ENCODE measurements around the gene INHA. TPM values are rescaled to one million over a fixed set of nuclear protein-coding genes. Genes with fewer than 3 reads are reported as not detected.

INHA gene
- total RNA-seq, 2 experiments from 2014 or later = not detected

DNA sequence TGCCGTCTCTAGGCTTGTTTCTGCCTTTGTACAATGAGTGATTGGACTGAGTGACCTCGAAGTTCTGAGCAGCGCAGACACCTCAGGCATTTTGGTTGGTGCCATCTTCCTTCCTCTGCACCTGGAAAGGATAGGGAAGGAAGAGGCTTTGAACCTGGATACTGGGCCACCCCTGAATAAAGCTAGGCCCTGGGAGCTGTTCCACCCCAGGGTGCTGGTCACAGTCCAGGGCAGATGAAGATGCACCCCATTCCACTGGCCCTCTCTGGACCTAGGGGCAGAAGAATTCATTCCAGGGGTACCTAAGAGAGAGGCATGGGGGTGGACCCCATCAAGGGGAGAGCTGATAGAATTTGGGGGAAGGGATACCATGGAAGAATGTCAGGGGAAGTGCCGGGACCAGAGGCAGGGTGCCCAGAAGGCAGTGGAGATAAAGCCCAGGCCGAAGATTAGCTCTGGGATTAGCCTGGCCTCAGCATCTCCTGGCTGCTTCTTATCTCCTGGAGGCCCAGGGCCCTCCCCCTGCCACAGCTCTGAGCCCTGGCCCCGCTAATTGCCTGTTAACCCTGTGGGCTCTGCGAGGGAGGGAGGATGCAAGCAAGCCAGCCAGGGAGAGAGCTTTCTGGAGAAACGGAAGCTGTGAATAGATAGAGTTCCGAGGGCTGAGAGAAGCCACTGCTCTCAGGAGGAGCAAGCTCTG, 46.4 kb upstream of the INHA start:
- Histone ChIP-seq H3K36me3 (ENCODE audit: insufficient read depth, low read length) (no peaks in the 10 kb centered on the region), H3K27me3 (ENCODE audit: control insufficient read depth in 1 of 2, insufficient read depth in 2 of 2, low read length in 2 of 2) (peaks cover 74 to 88% of the 10 kb centered on the region in 2 experiments), H3K9me3 (ENCODE audit: control insufficient read depth in 1 of 2, insufficient read depth in 1 of 2, low read length in 2 of 2) (peaks cover 0 to 6% of the 10 kb centered on the region in 2 experiments), H3K27ac (ENCODE audit: low read depth in 1 of 2, low read length in 2 of 2) (no peak overlapping the region), H3K4me3 (ENCODE audit: low read length) (no peak overlapping the region), H3K4me1 (ENCODE audit: insufficient read depth, low read length) (peaks cover 23% of the 10 kb centered on the region)
- DNase-seq = no peak
- no peak for ATAC-seq (ENCODE audit: poor library complexity)
- TF ChIP-seq, protein P1, sequence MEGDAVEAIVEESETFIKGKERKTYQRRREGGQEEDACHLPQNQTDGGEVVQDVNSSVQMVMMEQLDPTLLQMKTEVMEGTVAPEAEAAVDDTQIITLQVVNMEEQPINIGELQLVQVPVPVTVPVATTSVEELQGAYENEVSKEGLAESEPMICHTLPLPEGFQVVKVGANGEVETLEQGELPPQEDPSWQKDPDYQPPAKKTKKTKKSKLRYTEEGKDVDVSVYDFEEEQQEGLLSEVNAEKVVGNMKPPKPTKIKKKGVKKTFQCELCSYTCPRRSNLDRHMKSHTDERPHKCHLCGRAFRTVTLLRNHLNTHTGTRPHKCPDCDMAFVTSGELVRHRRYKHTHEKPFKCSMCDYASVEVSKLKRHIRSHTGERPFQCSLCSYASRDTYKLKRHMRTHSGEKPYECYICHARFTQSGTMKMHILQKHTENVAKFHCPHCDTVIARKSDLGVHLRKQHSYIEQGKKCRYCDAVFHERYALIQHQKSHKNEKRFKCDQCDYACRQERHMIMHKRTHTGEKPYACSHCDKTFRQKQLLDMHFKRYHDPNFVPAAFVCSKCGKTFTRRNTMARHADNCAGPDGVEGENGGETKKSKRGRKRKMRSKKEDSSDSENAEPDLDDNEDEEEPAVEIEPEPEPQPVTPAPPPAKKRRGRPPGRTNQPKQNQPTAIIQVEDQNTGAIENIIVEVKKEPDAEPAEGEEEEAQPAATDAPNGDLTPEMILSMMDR (IDR thresholded peaks at IDR 0.05) = no peak
- Mint-ChIP-seq H3K9me3 (no peaks in the 10 kb centered on the region), H3K27me3 (peaks cover 92% of the 10 kb centered on the region), H3K4me1 (ENCODE audit: low read depth) (peaks cover 20% of the 10 kb centered on the region), H3K4me3 (no peak overlapping the region), H3K36me3 (ENCODE audit: low read depth) (no peaks in the 10 kb centered on the region), H3K27ac (no peak overlapping the region)
- CTCF ChIA-PET = interaction anchor here (0.9 kb wide), 1 partner anchor 123 kb away, joined by 3 read pairs; no protein-coding TSS in a partner anchor
- POLR2A ChIA-PET = no interaction called here
- intact Hi-C loops (cut with DNase I, micrococcal nuclease) = no loop called here

DNA sequence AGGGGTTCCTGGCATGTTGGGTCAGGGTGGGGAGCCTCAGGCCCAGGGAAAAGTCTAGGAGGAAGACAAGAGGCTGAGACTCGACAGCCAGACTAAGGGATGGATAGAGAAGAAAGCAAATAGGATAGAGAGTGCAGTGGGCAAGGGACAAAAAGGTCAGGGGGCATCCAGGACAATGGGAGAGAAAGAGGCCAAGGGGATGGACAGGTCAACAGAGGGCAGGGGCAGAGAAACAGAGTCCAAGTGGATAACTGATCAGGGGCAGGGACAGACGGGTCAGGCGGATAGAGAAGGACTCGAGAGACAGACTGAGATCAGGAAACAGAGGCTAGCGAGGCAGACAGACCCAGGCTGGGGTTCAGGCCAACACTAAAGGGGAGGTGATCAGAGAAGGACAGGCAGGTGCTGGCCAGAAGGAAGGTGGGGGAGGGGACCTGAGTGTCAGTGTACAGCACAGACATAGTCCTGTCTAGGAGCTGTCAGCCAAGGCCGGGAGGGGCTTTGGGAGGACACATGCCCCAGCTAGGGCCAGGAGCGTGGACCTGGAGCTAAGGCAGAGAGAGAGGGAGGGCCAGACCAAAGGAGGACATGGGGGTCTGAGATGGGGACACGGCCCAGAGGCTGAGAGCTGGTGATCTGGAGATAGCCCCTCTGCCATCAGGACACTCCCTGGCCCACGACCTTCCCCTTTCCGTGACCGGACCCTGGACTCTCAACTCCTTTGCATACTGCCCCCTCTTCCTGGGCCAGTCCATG, 45.6 kb upstream of the INHA start:
- Histone ChIP-seq H3K4me3 (ENCODE audit: low read length) (no peak overlapping the region), H3K27ac (ENCODE audit: low read depth in 1 of 2, low read length in 2 of 2) (no peak overlapping the region), H3K9me3 (ENCODE audit: control insufficient read depth in 1 of 2, insufficient read depth in 1 of 2, low read length in 2 of 2) (peaks cover 0 to 1% of the 10 kb centered on the region in 2 experiments), H3K4me1 (ENCODE audit: insufficient read depth, low read length) (peaks cover 19% of the 10 kb centered on the region), H3K27me3 (ENCODE audit: control insufficient read depth in 1 of 2, insufficient read depth in 2 of 2, low read length in 2 of 2) (peaks cover 67 to 81% of the 10 kb centered on the region in 2 experiments), H3K36me3 (ENCODE audit: insufficient read depth, low read length) (no peaks in the 10 kb centered on the region)
- ATAC-seq (ENCODE audit: poor library complexity) (no peak), DNase-seq (no peak)
- no peak overlapping the region for H3K27ac Mint-ChIP-seq
- ChIA-PET POLR2A (no interaction called here), CTCF (interaction anchor here (0.9 to 1.8 kb wide), 2 partner anchors 123 to 124 kb away, joined by 3 to 4 read pairs; no protein-coding TSS in a partner anchor)
- no peak overlapping the region for H3K4me3 Mint-ChIP-seq
- H3K4me1 Mint-ChIP-seq (ENCODE audit: low read depth) = peaks cover 14% of the 10 kb centered on the region
- H3K9me3 Mint-ChIP-seq = no peaks in the 10 kb centered on the region
- intact Hi-C loops (cut with DNase I, micrococcal nuclease) = no loop called here
- H3K27me3 Mint-ChIP-seq = peaks cover 92% of the 10 kb centered on the region
- TF ChIP-seq, protein P1 (IDR thresholded peaks at IDR 0.05) = no peak
- H3K36me3 Mint-ChIP-seq (ENCODE audit: low read depth) = no peaks in the 10 kb centered on the region

DNA sequence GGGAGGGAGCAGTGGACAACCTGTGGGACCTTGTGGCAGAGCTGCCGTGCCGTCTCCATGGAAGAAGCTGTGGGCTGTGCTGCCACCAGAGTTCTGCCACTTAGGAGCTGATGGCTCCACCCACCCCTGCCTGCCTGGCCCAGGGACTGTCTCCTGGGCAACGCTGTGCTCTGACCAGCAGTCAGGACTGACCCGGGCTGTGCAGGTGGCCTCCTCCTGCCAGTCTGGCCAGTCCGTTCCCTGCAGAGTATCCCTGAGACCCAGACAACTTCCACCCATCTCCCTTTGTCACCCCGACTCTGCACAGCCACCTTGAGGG, 45.1 kb upstream of the INHA start:
- H3K27ac ChIP-seq (ENCODE audit: low read depth in 1 of 2, low read length in 2 of 2) = no peak overlapping the region

More for the DNA sequence above, 45.1 kb upstream of the INHA start:
- Histone ChIP-seq H3K36me3 (ENCODE audit: insufficient read depth, low read length) (no peaks in the 10 kb centered on the region), H3K27me3 (ENCODE audit: control insufficient read depth in 1 of 2, insufficient read depth in 2 of 2, low read length in 2 of 2) (peaks cover 61 to 75% of the 10 kb centered on the region in 2 experiments), H3K9me3 (ENCODE audit: control insufficient read depth in 1 of 2, insufficient read depth in 1 of 2, low read length in 2 of 2) (no peaks in the 10 kb centered on the region), H3K4me1 (ENCODE audit: insufficient read depth, low read length) (peaks cover 18% of the 10 kb centered on the region), H3K4me3 (ENCODE audit: low read length) (no peak overlapping the region)
- Mint-ChIP-seq H3K27me3 (peaks cover 90% of the 10 kb centered on the region), H3K9me3 (no peaks in the 10 kb centered on the region), H3K36me3 (ENCODE audit: low read depth) (no peaks in the 10 kb centered on the region), H3K4me1 (ENCODE audit: low read depth) (peaks cover 9% of the 10 kb centered on the region), H3K4me3 (no peak overlapping the region), H3K27ac (no peak overlapping the region)
- POLR2A ChIA-PET = no interaction called here
- TF ChIP-seq, protein P1 (IDR thresholded peaks at IDR 0.05) = no peak
- DNase-seq (no peak), ATAC-seq (ENCODE audit: poor library complexity) (no peak)
- intact Hi-C loops (cut with DNase I, micrococcal nuclease) = no loop called here
- CTCF ChIA-PET = interaction anchor here (1.8 kb wide), 1 partner anchor 125 kb away, joined by 4 read pairs; no protein-coding TSS in a partner anchor
